ENCODE measurements around the gene ALKBH5.
A peak's percentile ranks its signal among the peaks of the same experiment; 100 is the strongest.

Gene ALKBH5

DNA sequence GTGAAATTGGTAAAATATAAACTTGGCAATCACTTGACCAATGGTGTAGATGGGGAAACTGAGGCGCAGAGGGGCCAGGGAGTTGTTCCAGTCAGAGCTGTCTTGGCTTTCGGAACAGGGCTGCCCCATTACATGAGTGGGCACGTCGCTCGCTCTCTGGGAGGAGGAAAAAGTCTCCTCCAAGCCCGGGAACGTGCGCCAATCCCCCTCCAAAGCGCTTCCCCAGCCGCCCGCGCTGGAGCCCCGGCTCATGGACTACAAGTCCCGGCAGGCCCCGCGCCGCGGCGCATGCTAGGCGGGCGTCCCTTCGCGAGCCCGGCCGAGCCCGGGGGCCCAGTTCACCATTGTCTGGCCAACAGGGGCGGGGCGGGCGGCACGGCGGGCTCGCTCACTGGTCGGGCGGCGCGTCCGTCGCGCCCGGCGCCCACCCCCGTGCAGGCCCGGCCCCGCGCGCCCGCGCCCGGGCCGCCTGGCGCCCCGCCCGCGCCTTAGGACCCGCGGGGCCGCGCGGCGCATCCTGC, 41.6 kb downstream of the ALKBH5 start, which contains the start of gene LLGL1:
TSS of gene LLGL1 (plus strand) at position 515 of the 521 bp plus-strand sequence. CDS start 48 bp downstream, outside the sequence.
- DNase-seq = peak; percentile 94

DNA sequence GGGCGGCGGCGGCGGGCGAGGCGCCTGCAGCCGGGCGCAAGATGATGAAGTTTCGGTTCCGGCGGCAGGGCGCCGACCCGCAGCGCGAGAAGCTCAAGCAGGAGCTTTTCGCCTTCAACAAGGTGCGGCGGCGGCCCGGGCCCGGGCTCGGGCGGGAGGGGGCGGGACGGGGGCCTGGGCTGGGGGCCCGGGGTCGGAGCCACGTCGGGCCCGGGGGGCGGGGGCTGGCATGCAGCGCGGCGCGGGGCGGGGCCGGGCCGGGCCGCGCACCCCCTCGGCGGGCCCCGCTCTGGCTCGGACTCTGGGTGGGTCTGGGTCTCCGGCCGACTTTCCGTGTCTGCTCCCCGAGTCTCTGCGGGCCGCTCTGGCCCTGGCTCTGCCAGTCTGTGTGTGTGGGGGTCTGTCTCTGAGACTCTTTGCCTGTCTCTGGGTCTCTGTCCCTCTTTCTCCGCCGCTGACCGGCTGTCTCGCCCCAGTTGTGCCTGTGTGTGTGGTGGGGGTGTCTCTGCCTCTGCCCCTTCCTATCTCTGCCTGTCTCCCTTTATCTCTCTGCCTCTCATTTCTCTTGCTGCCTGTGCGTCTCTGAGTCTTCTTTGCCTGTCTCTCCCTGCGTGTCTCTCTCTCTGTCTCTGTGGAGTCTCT, 42.1 kb downstream of the ALKBH5 start:
- no peak for DNase-seq

DNA sequence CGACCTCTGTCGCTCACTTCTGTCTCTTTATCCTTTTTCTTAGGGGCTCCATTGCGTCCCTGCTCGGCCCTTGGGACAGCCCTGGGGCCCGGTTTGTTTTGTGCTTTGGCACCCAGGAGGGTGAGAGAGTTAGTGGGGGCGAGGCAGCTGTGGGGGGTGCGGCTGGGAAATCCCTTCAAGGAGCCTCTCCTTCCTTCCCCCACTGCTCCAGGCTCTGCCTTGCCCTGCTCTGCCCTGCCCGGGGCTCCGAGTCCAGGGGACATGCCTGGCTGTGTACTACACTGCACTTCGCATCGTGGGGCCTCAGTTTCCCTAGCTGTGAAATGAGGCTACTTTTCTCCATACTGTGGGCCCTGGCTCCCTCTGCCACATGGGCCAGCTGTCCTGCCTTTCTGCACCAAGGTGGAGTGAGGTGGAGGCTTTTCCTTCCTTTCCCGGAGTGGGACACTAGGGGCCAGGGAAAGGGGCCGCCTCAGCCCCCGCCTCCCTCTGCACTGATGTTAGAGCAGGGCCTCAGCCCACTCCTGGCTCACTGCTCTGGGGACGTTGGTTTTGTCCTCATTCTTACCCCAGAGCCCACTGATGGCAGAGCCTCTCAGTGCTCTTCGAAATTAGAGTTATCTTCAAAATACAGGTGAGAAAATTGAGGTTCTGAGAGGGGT, 42.8 kb downstream of the ALKBH5 start:
- no peak for DNase-seq

DNA sequence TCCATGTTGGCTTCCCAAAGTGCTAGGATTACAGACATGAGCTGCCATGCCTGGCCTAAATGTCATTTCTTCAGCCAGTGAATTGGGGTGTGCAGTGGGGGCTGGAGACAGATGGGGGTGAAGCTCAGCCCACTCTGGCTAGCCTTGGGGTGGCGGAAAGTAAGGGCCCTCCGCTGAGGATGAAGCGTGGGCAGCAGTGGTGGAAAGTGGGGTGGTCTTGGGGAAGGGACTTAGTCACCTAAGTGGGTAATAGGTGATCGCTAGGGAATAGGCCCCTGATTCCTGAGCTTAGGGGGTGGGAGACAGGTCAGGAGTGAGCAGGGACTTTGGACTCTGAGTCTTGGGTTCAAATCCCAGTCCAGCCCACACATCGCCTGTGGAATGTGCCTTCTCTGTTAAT, 44.0 kb downstream of the ALKBH5 start:
- DNase-seq = no peak

DNA sequence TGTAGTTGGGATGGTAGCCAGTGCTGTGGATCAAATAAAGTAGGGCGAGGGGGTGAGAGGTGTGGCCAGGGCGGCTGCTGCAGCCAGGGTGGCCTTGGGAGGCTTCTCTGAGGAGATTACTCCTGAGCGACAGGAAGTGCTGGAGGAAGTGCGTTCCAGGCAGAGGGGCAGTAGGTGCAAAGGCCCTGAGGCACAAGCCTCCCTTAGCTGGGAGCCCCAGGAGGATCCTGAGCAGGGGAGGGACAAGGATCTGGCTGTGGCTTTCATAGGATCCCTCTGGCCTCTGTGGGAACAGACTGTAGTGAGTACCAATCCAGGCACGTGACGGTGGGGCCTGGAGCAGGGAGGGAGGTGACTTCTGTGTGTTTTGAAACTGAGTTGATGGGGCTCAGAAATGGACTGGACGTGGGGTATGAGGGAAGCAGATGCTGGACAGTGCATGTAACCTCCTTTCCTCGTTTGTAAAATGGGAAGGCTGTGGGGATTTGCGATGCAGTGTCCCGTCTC, 44.6 kb downstream of the ALKBH5 start:
- no peak for DNase-seq

DNA sequence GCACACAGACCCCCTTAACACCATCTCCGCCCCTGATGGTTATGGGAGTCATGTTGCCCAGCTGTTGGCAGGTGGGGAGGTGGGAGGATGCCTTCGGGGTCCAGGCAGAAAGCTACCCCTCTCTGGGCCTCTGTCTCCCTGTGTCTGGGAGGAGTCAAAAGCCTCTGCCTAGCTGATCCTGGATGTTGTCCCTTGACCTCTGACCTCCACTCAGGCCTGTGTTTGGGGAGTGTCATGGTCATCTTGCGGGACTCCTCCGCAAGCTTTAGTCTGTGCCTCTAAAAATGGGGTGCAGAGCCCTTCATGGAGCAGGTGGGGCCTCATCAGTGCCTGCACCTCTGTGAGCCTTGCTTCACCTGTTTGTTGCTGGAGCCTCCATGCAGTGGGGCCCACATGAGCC, 45.6 kb downstream of the ALKBH5 start:
- no peak for DNase-seq

DNA sequence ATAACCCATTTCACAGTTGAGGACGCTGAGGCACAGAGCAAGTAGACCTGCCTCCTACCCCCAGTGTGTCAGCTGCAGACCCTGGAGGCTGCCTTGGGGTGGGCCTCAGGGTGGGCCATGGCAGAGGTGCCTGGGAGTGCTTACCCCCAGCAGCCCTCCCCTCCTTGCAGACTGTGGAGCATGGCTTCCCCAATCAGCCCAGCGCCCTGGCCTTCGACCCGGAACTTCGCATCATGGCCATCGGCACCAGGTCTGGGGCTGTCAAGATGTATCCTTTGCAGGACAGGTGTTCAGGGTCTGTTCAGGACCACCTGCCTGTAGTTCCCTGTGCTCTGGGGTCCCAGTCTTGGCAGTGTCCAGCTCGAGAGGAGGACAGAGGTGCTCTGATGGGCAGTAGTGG, 46.1 kb downstream of the ALKBH5 start:
- DNase-seq = no peak

DNA sequence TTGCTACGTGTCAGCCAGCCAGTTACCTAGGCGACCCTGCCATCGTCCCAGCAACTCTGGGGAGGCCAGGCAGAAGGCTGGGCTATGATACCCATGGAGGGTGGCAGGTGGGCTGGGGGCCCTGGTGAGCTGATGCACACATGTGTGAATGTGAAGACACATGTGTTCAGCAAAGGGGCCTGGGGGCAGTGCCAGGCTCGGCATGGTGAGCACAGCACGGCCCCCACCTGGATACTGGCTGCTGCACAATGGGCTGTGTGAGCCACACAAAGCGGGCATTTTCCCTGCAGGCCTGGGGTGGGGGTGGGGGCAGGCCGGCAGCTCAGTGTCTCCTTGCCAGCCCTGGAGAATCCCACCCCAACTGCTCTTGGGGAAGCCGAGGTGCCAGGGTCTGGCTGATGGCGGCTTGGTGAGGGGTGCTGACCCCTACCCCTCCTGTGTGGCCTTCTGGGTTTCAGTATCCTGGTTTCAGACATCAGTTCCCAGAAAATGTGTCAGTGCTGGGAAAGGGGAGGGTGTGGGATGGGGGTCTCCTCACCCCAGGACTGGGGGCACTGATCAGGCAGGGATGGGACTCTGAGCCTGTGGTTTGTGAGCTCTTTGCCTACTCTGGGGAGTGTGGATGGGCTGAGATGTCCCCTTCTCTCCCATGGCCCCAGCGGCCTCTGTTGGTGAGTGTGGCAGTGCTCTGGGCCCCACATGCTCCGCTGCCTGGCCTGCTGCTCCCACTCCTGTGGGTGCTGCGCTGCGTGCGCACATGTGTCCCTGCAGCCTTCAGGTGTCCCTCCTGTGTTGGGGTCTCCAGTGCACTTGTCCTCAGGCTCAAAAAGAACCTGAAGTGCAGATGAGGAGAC, 46.9 kb downstream of the ALKBH5 start:
- DNase-seq = no peak

DNA sequence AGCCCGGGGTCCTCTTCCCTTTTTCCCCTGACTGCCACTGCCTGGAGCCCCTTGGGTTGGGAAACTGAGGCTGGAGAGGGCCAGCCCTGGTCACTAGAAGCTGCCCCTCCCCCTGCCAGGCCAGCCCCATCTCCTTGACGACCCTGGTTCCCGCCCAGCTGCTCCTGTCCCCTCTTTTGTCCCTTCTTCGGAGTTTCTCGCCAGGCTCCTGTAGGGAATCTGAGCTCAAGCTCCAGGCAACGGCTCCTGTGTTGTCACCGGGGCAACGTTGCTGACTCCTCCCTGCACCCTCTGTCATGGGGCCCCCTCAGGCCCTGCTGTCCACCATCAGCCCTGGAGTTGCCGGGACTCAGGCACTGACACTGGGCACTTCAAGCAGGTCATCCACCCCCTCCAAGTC, 47.5 kb downstream of the ALKBH5 start:
- no peak for DNase-seq

DNA sequence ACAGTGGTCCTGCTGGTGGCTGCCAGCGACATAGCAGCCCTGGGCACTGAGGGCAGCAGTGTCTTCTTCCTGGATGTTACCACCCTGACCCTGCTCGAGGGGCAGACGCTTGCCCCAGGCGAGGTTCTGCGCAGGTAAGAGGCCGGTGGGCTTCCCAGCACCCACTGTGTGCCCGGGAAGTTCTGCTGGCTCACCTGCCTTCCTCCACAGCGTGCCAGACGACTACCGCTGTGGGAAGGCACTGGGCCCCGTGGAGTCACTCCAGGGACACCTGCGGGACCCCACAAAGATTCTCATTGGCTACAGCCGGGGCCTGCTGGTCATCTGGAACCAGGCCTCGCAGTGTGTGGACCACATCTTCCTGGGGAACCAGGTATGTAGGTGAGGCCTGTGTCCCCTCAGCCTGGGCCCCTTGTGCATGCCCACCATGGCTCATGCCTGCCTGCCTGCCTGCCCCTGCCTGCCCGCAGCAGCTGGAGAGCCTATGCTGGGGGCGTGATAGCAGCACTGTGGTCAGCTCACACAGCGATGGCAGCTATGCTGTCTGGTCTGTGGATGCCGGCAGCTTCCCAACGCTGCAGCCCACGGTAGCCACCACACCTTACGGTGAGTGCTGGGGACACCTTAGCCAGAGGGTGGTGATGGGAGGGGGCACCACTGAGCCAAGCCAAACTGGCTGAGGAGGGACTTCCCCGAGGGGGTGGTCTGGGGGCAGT, 50.3 kb downstream of the ALKBH5 start:
- no peak for DNase-seq

DNA sequence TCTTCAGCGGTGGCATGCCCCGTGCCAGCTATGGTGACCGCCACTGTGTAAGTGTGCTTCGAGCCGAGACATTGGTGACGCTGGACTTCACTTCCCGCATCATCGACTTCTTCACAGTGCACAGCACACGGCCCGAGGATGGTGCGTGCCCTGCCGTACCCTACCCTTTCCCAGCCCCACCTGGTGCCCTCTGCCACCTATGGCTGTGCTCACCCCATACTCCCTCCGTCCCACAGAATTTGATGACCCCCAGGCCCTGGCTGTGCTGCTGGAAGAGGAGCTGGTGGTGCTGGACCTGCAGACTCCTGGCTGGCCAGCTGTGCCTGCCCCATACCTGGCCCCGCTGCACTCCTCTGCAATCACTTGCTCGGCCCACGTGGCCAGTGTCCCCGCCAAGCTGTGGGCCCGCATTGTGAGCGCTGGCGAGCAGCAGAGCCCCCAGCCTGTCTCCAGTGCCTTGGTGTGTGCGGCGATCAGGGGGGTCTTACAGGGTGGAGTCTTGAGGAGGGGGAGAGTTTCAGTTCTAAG, 51.3 kb downstream of the ALKBH5 start:
- DNase-seq = no peak

DNA sequence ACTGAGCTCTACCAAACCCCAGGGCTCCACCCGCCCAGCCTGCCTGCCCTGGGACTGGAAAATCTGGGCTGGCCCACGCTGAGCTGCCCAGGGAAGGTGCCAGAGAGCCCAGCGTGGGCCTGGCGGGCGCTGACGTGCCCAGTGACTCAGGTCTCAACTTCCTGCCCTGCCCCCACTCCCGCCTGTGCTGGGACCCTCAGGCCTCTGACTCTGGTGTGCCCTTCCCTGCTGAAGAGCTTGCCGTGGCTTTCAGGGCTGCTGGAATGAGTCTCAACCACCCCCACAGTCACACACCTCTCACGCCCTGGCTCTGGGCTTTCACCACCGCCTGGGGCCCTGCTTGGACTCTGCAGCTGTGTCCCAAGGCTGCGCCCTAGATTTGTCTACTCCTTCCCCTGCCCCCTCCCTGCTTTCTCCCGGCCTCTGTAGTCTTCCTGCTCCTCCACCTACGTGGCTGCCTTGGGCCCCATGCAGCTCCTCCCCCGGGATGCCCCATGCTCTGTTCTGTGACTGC, 52.2 kb downstream of the ALKBH5 start:
- peak; percentile 16 for DNase-seq

DNA sequence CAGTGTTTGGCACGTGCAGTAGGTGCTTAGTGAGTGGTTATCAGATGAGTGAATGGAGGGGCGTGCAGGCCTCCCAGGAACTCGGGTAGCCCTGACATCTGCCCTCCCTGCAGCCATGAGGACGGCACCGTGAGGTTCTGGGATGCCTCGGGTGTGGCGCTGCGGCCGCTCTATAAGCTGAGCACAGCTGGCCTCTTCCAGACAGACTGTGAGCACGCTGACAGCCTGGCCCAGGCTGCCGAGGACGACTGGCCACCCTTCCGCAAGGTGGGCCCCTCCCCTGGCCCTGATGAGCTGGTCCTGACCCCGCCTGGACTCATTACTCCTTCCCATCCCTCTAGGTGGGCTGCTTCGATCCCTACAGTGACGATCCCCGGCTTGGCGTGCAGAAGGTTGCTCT, 52.9 kb downstream of the ALKBH5 start:
- DNase-seq = no peak

DNA sequence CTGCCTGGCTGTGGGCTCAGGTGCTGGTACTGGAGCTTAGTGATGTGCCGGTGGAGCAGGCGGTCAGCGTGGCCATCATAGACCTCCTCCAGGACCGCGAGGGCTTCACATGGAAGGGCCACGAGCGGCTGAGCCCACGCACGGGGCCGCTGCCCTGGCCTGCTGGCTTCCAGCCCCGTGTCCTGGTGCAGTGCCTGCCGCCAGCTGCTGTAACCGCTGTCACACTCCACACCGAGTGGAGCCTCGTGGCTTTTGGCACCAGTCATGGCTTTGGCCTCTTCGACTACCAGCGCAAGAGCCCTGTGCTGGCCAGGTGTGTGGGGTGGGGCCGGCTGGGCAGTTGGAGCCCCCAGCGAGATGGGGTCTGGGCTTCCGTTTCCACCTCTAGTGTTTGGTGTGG, 53.8 kb downstream of the ALKBH5 start:
- DNase-seq = no peak

DNA sequence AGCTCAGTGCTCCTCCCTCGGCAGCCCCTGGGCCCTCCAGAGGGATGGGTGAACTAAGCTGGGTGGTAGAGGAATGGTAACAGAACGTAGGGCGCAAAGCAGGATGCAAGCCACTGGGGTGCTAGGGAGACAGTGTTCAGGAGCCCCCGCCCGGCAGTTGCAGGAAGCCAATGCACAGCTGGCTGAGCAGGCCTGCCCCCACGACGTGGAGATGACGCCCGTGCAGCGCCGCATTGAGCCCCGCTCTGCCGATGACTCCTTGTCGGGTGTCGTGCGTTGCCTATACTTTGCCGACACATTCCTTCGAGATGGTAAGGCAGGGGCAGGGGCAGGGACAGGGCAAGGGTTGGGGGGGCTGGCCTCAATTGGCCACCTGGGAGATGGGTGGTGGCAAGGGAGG, 54.7 kb downstream of the ALKBH5 start:
- DNase-seq = no peak

DNA sequence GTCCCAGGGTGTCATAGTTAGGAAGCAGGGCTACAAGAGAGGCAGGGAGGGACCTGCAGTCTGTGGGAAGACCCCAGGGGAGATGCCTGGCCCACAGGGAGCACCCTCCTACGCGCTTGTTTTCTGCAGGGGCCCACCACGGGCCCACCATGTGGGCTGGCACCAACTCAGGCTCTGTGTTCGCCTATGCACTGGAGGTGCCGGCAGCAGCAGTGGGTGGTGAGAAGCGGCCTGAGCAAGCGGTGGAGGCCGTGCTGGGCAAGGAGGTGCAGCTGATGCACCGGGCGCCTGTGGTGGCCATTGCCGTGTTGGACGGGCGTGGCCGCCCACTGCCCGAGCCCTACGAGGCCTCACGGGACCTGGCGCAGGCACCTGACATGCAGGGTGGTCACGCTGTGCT, 56.8 kb downstream of the ALKBH5 start:
- no peak for DNase-seq

DNA sequence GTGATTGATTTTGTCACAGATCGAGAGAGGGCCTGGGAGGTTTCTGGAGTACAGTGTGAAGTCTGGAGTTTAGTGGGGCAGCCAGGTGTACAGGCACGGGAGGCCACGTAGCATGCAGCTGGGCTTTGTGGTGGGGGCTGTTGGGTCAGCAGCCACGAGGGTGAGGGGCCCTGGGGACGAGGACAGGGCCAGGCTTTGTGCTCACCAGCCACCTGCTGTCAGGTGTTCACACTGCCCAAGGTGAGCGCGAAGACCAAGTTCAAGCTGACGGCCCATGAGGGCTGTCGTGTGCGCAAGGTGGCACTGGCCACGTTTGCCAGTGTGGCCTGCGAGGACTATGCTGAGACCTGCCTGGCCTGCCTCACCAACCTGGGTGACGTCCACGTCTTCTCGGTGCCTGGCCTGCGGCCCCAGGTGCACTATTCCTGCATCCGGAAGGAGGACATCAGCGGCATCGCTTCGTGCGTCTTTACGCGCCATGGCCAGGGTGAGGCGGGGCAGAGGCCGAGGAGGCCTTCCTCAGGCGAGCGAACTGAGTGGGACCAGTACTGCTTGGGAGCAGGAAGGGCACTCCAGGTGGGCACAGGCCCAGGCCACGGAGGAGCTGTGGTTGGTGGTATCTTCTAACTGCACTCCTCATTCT, 57.7 kb downstream of the ALKBH5 start:
- DNase-seq = no peak

DNA sequence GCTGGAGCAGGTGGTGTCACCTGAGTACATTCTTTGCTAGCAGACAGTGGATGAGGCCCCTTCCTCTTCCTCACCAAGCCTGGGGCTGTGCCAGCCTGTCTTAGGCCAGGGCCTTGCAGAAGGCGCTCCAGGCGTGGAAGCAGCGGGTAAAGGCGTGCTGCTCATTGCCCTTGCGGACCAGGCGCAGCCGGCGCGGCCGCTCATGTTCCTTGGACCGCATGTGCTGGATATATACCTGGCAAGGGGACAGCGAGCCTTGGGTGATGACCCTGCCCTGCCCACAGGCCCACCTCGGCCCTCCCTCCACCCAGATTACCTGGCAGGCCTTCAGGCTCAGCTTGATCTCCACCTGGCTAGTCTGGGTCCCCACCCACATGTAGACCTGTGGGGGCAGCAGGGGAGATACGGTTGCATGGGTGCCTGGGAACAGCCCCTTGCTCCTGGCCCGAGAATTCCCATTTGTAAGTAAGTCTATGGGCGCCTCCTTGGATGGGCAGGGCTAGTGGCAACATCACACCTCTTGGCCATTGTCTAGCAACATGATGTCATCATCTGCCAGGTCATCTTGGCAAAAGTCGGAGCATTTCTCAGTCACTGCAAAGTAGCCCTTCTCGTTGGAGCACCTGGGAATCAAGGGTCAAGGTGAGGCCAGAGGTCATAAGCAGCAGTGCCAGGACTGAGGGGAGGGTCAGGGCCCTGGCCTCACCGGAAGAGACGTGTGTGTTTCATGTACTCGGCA, 61.6 kb downstream of the ALKBH5 start:
- DNase-seq = no peak

DNA sequence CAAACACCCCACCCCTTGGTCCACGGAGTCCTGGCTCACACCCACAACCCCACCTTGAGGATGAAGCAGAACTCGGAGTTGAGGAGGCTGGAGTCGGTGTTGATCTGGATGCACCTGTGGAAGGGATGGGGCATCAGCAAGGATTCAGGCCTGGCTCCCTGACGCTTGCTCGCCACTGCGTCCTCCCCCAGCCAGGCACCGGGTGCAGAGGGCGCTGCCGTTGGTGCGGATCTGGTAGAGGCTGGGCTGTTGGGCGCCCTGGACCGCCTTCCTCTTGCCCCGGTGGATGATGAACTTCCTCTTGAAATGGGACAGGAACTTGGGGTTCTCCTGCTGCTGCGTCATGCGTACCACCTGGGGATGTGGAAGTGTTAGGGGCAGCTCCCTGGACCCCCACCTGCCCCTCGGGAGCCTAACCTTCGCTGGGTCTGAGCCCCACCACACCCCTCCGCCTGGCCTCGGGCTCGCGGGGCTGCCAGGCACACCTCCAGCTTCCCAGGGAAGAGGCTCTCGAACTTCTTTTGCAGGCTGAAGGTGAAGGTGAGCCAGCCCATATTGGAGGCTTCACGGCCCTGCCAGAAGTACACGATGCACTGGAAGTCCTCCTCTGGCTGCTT, 62.6 kb downstream of the ALKBH5 start:
- no peak for DNase-seq

DNA sequence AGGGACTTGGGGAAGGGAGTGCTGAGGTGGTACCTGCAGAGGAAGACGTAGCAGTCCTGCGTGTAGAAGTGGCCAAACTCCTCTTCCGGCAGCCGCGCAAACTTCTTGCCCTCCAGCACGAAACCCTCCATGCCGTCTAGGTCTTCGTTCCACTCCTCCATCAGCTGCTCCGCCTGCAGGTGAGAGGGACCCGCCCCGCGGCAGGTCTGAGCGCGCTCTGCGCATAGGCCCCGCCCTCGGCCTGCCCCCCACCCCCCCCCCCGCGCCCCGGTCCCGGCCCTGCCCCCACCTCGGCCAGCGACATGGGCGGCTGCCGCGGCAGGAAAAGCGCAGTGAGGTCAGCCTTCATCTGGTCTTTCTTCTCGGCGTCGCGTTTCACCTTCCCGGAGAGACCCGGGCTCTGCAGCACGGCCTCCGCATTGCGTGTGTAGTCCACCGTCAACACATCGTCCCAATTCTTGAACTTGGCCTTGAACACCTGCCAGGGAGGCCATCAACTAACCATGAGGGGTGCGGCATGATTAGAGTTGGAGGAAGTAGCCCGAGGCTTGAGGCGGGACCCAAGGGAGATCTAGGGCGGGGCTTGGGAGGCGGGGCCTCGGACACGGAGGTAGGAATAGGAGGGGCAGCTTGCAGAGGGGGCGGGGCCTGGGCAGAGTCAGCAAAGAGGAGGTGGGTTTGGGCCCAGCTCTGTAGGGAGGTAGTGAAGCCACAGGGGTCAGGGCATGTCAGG, 63.4 kb downstream of the ALKBH5 start:
- DNase-seq = no peak

Data from stimulated activated naive CD4-positive, alpha-beta T cell treated with Interleukin-2 at 50 U/mL for 16 hours (primary cell).